ENCODE data around the gene TRAPPC4.
A peak's percentile ranks its signal among the peaks of the same experiment; 100 is the strongest.

GRCh38 chr11:119067371-119068222 is 49.0 kb downstream of the TRAPPC4 start, which contains the start of gene VPS11:
- TF ChIP-seq TAF1 (IDR thresholded peaks at IDR 0.05; ENCODE audit: low read depth, low read length) (peak; percentile 90), GABPA (IDR thresholded peaks at IDR 0.05; ENCODE audit: borderline replicate concordance, insufficient read depth, low read length) (peak; percentile 72; the same call in 1 of the 2 replicates), EZH2 (IDR thresholded peaks at IDR 0.05; ENCODE audit: low read depth, low read length, severe bottlenecking) (no peak), CTCF (IDR thresholded peaks at IDR 0.05; ENCODE audit: control extremely low read depth in 1 of 3, insufficient read depth in 1 of 3, low read depth in 1 of 3, low read length in 3 of 3) (no peak), RFX5 (IDR thresholded peaks at IDR 0.05; ENCODE audit: borderline replicate concordance, low read depth, low read length) (no peak), POLR2A (IDR thresholded peaks at IDR 0.05; ENCODE audit: control extremely low read depth in 1 of 2, low read depth in 2 of 2, low read length in 2 of 2) (peak; percentile 43 to 91)
